IPS-NIHi11 (cell line): ENCODE results near the gene DGKZ.
A peak's percentile ranks its signal among the peaks of the same experiment; 100 is the strongest.

ENCODE experiments used
- DNase-seq: peaks from one replicate; pipeline ENCODE4 v3.0.0; 2012; ENCODE audit warnings: mixed read lengths, low spot score

Gene DGKZ

DNA sequence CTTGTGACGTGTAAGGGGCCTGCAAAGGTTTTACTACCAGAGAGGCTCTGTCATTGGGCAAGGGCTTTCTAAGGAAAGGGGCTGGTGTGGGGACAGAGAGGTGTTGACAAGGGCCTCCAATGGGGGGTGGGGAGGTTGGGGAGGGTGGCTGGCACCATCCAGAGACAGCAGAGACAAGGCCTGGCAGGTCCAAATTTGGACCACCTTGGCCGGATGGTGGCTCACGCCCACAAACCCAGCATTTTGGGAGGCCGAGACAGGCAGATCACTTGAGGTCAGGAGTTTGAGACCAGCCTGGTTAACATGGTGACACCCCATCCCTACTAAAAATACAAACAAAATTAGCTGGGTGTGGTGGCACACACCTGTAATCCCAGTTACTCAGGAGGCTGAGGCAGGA, 46.5 kb downstream of the DGKZ start:
- DNase-seq, result no peak

DNA sequence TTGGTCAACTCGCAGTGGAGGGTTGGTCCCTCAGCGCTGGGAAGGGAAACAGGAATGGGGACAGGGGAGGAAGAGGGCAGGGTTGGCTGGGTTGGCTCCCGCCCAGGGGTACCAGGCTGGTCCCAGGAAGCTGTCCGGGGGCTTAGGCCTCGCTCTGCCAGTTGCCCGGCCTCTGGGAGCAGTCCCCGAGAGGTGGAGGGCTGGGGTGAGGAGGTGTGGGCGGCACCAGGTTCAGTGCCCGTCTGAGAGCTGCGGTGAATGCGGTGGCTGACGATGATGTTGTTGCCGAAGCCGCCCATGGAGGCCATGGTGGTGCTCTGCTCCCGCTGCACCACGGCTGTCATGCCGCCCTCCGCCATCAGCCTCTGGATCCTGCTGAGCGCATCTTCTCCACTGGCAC, 50.3 kb downstream of the DGKZ start:
- no peak for DNase-seq

DNA sequence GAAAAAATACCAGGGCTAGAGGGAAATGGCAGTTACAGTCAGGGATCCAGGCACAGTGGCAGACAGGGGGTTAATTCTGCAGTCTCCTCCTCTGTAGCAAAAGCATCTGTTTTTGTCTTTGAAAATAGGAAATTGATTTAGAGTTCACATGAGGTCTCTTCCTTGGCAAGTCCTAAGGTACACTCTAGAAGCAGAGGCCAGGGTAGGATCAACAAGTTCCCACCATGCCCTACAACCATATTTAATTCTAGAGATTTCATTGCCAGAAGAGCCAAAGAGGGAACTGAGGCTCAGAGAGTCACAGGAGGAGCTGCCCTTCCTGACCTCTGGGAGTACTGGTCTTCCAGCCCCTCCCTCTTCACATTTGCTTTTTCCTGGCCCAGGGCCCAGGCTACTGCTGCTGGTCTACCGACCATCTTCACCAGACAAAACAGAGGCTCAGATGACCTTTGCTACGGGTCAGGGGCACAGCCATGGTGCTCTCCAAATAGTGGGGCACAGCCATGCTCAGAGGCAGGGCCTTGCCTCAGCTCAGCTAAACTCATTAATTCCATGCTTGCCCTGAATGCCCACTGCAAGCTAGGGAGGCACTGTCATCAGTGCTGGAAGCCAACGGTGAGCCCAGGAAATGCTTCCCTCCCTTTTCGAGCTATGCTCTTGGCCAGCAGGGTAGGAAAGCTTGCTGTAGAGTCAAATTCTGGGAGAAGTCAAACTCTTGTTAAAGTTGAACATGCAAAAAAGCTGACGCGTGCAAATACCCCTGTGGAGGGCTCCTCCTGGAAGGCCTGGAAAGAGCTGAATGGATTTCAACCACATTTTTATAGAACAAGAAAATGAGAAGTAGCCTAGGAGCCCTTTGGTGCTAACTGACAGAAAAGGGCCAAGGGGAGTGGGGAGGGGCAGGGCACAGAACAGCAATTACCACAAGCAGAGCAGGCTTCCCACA, 56.0 kb downstream of the DGKZ start:
- no peak for DNase-seq

DNA sequence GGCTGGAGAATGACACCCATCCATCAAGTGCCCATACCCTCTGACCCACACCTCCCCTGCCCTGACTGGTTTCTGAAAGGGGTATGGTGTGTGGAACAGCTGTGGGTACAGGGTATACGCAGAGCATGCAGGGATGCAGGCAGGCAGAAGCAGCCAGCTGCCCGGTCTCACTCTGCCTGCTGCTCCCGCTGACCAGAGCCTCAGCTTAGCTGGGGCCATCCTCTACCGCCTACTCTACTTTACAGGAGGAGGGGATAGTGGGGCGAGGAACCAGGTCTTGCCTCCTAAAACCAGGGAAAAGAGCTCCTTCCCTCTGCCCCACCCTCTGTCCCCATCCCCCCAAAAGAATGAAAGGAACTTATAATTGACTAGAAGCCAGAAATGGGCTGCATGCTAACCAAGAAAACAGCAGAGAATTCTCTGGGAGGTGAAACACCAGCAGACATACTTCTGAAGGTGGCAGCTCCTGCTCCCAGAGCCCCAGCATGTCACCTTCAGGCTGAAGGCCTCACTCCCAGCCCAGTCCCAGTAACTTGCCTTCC, 57.3 kb downstream of the DGKZ start:
- DNase-seq, result no peak

DNA sequence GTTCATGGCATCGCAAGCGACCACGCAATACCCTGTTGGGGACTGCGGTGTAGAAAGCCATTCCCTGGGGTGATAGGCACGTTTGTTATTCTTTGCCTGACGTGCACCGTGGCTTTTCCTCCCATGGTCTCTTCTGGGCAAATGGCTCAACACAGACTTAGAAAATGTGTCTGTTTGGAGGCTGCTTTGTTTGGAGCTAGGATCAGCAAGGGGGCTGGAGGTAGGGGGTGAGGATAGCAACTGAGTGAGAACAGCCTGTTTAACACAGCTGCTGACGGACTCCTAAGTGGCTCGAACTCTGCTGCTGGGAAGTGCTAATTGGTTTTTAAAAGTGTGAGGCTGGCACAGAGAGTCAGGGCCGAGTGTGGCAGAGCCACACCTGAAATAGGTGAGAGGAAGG, 60.4 kb downstream of the DGKZ start:
- DNase-seq, result no peak

DNA sequence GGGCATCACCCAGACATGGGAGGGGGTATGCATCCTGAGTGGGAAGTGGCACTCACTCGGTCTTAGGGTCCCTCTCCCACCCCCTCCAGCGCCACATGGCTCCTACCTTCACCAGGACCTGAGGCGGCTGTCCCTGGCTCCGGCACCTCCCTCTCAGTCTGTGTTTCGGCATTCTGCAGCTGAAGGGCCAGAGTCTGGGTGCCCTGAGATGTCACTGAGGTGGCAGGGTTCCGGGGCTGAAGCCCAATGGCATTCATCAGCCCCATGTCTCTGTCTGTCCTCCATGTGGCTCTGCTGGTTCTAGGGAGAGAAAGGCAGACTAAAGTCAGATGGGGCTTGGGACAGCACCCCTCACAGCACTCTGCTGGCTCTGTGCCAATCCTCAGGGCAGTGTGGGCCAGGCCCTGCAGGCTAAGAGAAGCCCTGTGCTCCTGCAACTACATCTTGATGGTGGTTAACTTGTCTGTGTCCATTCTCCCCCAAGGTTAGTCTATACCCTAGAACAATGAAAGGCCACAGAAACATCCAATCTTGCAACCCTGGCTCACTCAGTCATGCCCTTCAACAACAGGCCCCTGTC, 61.2 kb downstream of the DGKZ start:
- no peak for DNase-seq

DNA sequence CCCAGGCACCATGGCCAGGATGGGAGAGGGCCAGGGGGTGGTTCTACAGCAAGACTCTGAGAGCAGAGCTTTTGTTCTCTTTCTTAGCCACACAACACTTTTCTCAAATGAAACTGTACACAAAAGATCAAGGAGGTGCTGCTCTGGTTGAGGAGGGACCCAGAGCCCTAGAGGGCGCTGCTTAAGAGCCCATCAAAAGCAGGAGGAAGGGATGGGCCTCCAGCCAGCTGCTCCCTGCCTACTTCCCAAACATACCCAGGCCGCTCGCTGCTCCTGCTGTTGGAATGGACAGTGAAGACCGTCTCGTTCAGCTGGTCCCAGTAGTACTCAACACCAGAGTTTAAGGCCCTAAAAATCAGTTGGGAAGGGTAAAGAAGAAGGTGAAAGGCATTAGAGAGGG, 62.8 kb downstream of the DGKZ start:
- peak; percentile 69 for DNase-seq

DNA sequence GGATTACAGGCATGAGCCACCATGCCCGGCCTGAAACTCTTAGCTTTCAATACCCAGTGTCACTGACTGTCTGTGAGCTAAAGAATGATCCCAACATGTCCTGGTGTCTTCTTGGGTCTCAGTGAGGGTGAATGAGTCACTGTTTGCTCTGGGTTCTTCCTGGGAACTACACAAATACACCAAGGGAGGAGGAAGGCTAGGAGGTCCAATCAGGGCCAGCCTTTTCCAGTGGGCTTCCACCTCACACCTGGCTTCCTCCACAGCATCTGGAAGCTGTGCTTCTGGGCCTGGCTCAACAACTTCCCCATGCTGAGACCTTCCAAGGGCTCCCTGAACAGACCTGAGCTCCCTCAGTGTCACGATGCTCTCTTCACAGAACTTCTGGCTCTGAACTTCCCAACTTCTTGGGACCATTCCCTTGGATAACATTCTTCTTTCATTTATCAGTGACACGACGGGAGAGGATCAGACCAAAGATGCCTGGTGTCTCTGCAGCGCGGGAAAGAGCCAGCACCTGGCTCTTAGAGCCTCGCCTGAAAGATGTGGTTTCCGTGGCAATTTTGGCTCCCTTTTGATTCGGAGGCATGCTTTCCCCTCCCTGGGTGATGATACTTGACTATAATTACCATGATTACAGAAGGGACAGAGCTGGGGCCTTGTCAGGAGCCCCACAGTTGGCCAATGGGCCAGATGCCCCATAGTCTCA, 66.7 kb downstream of the DGKZ start:
- no peak for DNase-seq

DNA sequence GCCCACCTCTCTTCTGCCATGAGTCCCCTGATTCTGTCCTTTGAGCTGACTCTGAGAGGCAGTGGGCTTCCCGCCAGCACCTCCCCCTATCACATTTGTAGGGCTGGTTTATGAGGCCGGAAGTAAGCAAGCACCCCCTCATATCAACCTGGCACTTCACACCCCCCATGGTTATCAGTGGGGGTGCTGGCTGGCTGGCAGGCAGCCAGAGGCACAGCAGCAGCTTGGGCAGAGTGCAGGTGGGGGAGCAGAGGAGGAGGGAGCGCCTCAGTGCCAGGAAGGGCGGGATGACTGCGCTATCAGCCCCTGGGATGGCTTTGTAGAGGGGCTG, 67.2 kb downstream of the DGKZ start:
- no peak for DNase-seq

DNA sequence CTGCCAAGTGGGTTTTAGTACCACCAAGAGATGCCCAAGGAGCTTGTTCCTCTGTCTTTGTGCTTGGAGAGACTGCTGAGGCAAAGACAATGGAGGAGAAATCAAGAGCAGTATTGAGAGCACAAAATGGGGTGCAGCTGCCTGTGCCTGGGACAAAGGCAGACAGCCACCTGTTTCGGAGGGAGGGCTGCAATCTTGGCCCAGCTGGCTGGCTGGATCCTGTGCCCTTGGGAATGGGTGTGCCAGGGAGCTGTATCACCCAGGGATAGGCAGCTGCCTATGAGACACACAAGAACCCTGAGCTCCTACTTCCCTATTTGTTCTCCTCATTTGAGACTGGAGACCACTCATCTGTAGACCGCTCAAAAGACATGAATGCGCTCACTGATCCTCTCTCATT, 67.6 kb downstream of the DGKZ start:
- DNase-seq, result no peak

DNA sequence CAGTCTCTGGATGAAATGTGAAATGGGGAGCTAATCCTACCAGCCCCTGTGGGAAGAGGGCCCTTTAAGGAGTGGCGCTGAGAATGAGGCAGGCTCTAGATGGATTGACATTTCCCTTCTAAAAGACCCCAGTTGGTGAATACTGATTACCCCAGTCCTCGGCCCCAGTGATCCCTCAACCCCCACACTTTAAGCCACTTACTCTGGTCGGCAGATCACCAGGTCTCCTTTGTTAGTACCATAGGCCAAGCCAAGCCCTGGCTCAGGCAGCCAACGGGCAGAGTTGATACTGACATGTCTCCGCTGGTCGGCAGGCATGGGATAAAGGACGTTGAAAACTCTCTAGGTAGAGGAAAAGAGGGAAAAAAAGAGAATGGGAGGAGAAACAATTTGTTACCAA, 70.4 kb downstream of the DGKZ start:
- peak; percentile 26 for DNase-seq

DNA sequence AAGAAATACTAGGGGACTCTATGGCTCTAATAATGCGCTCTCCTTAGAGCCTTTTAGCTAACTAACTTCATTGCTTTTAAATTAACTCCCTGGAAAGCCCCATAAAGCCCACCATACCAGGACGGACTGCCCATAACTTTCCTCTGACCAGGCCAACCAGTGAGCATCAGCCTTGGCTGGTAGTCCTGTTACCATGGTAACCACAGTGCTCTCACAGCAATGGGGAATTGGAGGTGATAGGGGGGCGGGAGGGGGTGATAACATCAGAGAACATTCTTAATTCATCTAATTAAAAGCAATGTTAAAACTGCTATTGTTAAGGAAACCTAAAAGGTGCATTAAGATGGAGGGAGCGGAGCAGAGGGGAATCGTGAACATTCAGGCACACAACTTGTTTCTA, 71.5 kb downstream of the DGKZ start:
- DNase-seq, result peak; percentile 44

DNA sequence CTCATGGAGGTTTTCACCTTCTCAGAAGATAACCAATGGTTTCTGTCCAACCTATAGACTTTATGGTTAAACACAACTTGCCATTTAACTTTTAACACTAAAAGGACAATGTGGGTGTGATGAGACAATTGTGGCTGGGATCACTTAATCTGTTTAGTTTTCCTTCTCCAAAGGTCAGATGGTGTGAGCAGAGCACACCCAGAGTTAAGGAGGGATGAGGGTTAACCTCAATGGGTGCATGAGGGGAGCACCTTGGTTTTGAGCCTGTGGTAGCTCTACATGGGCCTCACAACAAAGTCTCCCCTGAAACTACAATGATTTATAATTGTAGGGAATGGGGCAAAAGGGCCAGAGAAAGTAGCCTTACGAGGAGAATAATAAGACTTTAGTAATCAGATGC, 73.2 kb downstream of the DGKZ start:
- DNase-seq, result no peak

DNA sequence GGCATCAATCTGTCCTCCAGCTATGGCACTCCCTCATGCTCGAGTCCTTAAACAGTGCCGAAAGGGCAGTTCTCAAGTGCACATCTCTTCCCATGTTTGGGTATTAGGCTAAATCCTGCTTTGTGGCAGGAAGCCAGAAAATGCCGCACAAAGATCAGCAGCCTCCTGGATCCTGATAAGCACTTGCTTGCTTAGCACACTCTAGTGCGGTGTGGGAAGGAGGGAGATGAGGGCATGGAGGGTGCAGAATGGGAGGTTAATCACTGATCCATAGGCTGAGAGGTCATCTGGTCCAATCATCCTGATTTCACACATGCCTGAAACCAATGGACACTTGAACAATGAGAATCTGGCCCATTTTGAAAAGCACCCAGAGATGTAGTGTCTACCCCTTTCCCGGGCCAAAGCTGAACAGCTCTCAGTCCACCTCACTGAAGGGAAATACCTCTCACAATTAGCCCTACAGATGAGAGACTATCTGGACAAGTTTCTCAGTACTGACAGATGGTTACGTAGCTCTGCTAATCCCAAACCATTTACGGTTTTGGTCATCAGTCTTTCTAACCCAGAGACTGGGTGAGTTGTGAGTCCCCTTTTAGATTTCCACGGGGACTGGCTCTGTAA, 74.1 kb downstream of the DGKZ start:
- DNase-seq, result no peak

DNA sequence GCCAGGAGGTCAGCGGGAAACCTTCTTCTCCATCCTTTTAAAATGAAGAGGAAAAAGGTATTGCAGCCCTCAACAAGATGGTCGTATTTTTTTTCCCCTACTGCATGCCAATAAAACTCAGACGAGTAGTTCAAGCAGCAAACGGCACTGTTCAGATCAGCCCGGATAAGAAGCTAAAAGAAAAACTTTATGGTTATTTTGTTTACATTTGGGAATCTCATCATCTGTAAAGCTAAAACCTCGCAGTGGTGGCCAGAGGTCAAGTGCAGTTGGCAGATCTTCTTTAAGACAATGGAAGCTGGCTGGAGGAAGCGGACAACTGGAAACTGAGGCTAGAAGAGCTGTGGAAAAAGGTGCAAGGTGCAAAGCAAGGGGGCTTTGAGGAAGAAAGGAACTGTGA, 75.3 kb downstream of the DGKZ start:
- DNase-seq, result no peak

DNA sequence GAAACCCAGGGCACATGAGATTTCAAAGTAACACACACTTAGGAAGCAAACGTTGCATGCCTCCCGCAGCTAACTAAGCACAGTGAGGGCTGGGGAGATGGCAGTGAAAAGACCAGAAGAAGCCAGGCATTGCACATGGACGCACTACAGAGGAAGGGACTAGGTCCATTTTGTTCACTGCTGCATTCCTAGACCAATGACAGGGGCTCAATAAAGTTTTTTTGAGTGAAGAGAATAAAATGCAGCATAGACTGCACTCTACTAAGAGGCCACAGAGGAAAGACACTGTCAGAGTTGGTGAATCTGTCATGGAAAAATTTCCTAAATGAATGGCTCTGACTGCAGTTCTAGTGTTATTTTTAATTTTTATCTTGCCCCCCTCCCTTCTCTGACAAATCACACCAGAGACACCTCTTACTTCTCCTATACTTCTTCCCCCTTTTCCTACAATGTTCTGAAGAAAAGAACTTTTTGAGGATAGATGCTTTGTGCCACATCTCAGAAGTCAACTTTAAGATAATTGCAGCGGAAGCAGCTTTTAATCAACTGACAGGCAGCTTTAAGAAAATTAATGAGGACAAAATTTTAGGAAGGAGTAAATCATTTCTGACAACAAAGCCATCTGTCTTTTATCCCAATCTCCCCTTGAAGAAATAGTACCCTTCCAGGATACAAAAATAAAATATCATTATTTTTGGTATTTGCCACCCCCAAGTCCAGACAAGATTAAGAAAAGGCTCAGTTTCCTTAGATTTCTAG, 79.1 kb downstream of the DGKZ start:
- no peak for DNase-seq

DNA sequence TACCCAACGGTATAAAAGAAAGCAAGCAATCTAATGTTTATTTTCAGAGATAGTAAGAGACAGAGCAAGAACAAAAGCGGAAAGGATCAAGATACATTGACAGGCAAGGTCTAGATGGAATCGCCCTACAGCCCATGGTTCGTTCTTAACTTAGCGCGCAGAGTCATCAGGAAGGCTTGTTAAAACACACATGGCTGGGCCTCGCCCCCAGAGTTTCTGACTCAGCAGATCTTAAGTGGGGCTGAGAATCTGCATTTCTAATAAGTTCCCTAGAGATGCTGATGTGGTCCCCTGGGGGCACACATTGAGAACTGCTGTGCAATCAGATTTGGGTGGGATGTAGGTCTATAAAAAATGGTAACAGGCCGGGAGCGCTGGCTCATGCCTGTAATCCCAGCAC, 80.1 kb downstream of the DGKZ start:
- no peak for DNase-seq

DNA sequence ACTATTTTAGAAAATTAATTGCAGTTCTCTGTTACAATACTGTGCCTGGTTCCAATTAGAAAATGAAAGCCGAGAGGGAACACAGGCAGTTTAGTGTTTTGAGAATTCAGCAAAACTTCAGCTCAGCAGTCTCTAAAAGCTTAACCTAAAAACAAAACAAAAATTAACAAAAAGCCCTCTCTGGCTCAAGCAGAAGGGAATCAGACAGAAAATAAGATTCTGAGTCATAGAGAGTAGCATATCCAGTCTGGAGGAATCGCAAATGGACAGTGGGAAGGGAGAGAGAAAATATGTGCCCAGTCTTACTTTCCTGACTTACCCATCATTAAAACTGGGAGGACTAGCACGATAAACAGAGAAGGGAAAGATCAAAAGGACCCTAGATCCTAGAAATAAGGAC, 82.5 kb downstream of the DGKZ start:
- no peak for DNase-seq
